ENCODE data around the gene IL6ST.

DNA sequence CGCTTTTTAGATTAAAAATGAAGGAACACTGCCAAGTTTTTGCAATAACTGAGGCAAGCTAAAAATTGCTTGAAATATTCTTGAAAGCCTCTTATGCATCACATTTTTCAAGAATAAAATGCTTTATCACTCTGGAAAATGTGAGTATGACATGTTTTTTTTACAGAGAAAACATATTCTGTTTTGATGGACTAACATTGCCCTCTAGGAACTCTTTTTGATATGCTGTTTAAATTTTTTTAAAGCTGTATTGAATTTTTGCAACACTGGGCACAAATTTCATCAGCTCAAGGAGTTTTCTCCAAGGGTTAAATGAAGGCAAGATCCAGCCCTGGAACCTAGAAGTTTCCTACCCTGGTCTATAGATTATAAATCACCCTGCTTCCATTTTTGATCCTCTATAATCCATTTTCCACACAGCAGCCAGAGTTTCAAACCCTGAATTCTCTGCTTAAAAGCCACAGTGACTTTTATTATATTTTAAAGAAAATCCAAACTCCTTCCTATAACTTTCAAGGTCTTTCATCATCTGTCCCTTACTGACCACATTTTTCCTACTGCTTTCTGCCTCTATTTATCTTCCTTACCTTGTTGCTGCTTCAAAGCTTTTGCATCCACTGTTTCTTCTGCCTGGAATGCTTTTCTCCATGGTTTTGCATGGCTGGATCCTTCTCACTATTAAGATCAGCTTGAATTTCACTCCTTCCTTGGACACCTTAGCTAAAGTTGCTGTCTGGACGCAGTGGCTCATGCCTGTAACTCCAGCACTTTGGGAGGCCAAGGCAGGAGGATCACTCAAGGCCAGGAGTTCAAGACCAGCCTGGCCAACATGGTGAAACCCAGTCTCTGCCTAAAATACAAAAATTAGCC is 82.7 kb downstream of the IL6ST start:
- TF ChIP-seq, protein P1, sequence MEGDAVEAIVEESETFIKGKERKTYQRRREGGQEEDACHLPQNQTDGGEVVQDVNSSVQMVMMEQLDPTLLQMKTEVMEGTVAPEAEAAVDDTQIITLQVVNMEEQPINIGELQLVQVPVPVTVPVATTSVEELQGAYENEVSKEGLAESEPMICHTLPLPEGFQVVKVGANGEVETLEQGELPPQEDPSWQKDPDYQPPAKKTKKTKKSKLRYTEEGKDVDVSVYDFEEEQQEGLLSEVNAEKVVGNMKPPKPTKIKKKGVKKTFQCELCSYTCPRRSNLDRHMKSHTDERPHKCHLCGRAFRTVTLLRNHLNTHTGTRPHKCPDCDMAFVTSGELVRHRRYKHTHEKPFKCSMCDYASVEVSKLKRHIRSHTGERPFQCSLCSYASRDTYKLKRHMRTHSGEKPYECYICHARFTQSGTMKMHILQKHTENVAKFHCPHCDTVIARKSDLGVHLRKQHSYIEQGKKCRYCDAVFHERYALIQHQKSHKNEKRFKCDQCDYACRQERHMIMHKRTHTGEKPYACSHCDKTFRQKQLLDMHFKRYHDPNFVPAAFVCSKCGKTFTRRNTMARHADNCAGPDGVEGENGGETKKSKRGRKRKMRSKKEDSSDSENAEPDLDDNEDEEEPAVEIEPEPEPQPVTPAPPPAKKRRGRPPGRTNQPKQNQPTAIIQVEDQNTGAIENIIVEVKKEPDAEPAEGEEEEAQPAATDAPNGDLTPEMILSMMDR (IDR thresholded peaks at IDR 0.05; ENCODE audit: borderline replicate concordance, extremely low read depth, low read length, poor library complexity, severe bottlenecking) = no peak
- TF ChIP-seq EZH2 (IDR thresholded peaks at IDR 0.05; ENCODE audit: borderline replicate concordance, low read depth, low read length, severe bottlenecking) = no peak
